Adrenal gland (tissue), 5 donors: ENCODE measurements around the gene MSRB3.

ENCODE experiments used
- POLR2A ChIP-seq, 2 donors: fragments of 450-650 bp; IDR thresholded peaks; one replicate each; pipeline ENCODE4 v1.6.1; 2017; ENCODE audit warnings: antibody characterized with exemption in 2 of 2, mild to moderate bottlenecking in 2 of 2, moderate library complexity in 1 of 2
- TF ChIP-seq, protein P1 (sequence below), 6 experiments: fragments of 450-650 bp in 4 of 6; fragments of 200-600 bp in 2 of 6; sonication (generic) in 1 of 6; IDR thresholded peaks; 1 replicate in 5 of 6; 2 replicates in 1 of 6; pipeline versions ENCODE4 v1.5.1 to v1.8.0; 2016 to 2021; ENCODE audit warnings: antibody characterized with exemption in 6 of 6, mild to moderate bottlenecking in 2 of 6, moderate library complexity in 1 of 6
- donor health status: DM: no; HTN: no; CAD: no.

DNA sequence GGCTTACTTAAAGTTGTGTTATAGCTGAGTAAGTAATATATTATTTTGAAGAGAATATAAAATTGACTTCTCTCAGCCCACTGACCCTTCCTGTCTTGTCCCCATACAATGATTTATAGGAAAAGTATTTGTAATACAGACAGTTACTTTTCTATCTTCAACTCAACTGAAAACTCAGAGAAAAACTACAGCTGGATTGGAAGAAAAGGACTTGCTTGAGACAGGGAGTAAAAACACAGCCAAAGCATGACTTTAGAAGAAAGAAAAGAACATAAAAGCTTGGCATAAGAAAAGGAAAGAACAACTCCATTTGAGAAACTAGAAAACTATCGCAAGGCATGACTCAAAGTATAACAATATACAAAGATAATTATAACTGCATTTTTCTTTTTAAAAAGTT, 57.5 kb downstream of the MSRB3 start:
- TF ChIP-seq, protein P1, sequence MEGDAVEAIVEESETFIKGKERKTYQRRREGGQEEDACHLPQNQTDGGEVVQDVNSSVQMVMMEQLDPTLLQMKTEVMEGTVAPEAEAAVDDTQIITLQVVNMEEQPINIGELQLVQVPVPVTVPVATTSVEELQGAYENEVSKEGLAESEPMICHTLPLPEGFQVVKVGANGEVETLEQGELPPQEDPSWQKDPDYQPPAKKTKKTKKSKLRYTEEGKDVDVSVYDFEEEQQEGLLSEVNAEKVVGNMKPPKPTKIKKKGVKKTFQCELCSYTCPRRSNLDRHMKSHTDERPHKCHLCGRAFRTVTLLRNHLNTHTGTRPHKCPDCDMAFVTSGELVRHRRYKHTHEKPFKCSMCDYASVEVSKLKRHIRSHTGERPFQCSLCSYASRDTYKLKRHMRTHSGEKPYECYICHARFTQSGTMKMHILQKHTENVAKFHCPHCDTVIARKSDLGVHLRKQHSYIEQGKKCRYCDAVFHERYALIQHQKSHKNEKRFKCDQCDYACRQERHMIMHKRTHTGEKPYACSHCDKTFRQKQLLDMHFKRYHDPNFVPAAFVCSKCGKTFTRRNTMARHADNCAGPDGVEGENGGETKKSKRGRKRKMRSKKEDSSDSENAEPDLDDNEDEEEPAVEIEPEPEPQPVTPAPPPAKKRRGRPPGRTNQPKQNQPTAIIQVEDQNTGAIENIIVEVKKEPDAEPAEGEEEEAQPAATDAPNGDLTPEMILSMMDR (IDR thresholded peaks at IDR 0.05) = no peak
- no peak for TF ChIP-seq POLR2A (IDR thresholded peaks at IDR 0.05)
